Coronary artery (tissue), 2 donors: ENCODE measurements around the gene LIMS2.

ENCODE experiments used
- DNase-seq: peaks from one replicate; pipeline ENCODE4 v3.0.0-alpha.2; 2017; ENCODE audit warnings: low spot score
- H3K27ac ChIP-seq, 2 donors: fragments of 200-600 bp; sonication (generic); one replicate each; pipeline ENCODE4 v1.5.1; 2016 to 2019
- H3K4me3 ChIP-seq: fragments of 200-600 bp; sonication (generic); 2 replicates; pipeline ENCODE4 v1.5.1; 2016; ENCODE audit warnings: mild to moderate bottlenecking, moderate library complexity
- TF ChIP-seq, protein P1 (sequence below): fragments of 200-600 bp; sonication (generic); IDR thresholded peaks from one replicate; pipeline ENCODE4 v1.5.1; 2019; ENCODE audit warnings: antibody characterized with exemption

The LIMS2 gene

DNA sequence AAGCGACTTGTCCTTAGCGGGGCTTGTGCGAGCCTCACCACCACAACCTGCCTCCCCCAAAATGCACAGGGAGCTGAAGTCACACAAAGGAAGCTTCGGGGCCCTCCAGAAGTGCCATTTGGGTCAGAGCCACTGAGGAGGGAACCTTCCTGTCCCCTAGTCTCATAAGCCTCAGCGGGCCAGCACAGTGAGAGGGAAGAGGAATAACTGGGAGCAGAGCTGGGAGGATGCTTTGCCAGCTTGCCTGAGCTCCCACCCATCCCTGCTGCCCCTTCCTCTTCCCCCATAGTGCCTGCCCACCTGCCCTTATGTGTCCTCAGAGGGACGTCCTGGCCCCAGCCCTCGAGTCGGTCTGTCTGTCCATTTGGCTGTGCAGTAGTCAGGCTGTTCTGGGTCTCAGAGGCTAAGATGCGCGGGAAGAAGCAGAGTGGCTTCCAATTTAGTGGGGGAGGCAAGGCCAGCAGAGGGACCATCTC, 81.2 kb downstream of the LIMS2 start:
- TF ChIP-seq, protein P1, sequence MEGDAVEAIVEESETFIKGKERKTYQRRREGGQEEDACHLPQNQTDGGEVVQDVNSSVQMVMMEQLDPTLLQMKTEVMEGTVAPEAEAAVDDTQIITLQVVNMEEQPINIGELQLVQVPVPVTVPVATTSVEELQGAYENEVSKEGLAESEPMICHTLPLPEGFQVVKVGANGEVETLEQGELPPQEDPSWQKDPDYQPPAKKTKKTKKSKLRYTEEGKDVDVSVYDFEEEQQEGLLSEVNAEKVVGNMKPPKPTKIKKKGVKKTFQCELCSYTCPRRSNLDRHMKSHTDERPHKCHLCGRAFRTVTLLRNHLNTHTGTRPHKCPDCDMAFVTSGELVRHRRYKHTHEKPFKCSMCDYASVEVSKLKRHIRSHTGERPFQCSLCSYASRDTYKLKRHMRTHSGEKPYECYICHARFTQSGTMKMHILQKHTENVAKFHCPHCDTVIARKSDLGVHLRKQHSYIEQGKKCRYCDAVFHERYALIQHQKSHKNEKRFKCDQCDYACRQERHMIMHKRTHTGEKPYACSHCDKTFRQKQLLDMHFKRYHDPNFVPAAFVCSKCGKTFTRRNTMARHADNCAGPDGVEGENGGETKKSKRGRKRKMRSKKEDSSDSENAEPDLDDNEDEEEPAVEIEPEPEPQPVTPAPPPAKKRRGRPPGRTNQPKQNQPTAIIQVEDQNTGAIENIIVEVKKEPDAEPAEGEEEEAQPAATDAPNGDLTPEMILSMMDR: no peak
- no peak overlapping the region for H3K27ac ChIP-seq
- H3K4me3 ChIP-seq: no peak overlapping the region
- DNase-seq: peak; percentile 58

DNA sequence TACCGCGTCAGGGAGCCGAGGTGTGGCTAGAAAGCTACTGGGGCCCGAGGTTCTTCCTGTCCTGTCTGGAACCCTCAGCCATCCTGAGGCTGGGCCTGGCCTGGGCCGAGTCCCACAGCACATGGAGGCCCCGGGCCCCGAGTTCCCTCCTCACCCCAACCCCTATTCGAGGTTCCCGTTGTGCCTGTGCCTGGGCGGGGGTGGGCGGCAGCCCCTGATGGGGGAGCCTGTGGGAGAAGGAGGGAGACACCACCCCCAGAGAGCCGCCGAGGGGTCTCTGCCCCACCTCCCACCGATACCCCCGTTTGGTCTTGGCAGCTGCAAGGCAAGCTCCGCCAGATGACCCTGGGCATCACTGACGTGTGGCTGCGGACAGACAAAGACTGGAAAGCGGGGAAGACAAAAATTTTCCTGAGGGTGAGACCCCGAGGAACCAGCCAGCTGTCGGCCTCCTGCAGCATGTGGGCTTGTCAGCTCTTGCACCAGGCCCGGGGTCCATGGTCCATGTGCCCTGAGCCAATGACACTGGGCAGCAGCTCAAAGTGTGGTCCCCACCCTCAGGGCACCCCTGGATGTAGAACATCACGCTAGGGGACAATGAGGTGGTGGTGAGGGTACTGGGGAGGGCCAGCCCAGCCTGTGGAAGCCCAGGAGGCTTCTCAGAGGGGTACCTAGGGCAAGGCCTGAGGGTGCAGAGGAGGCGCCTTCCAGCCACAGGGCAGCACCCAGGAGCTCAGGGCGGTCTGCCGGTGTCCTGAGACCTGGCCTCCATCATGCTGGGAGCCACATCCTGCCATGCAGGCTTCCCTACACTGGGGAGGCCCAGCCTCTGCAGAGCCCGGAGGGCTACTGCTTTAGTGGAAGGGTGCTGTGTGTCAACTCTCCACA, 81.9 kb downstream of the LIMS2 start:
- peak; percentile 66 for DNase-seq
- Histone ChIP-seq H3K4me3 (no peak overlapping the region), H3K27ac (no peak overlapping the region)
- TF ChIP-seq, protein P1: no peak

DNA sequence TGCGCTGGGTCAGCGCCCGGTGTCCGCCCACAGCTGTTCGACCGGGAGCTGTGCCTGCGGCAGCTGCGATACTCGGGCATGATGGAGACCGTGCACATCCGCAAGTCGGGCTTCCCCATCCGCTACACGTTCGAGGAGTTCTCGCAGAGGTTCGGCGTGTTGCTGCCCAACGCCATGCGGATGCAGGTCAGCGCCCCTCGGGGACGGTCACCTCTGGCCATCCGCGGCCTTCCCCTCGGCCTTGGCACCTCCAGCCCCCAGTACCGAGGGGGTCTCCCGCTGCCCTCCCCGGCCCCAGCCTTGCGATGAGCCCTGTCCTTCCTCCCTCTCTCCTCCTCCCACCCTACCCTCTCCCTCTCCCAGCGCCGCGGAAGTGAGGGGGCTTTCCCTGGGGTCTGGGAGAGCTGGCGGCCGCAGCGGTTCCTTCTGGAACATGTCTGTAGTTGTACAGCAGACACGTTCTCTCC, 82.5 kb downstream of the LIMS2 start:
- TF ChIP-seq, protein P1: no peak
- Histone ChIP-seq H3K27ac (no peak overlapping the region), H3K4me3 (no peak overlapping the region)
- no peak for DNase-seq

DNA sequence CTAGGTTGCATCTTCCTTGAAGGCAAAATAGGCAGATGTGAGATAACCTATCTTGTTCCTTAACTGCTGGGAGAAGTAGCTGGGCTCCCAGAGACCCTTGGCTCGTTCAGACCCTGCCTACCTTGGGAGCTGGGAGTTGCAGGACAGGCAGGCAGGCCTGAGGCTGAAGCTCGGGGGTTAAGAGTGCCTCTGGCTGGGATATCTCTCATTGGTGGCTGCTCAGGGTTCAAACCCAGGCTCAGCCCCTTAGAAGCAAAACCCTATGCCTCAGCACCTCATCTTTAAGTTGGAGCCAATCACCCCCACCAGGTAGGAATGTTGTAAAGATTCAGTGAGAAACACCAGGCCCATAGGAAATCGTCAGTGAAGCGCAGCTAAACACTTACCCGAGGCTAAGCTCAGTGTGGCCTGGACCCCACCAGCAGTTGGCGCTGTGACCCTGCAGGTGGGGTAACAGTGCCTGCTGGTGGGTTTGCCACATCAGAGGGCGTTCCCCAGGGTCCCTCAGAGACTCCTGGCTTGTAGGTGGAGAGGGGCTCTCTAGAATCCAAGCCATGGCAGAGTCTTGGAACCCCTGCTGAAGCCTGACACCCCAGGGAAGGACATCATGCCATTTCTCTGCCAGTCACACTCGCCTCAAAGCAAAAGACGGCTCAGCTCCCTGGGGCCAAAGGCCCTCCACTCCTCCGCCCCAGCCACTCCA, 84.0 kb downstream of the LIMS2 start:
- Histone ChIP-seq H3K27ac (no peak overlapping the region), H3K4me3 (no peak overlapping the region)
- DNase-seq: peak; percentile 66
- TF ChIP-seq, protein P1: peak; percentile 76

DNA sequence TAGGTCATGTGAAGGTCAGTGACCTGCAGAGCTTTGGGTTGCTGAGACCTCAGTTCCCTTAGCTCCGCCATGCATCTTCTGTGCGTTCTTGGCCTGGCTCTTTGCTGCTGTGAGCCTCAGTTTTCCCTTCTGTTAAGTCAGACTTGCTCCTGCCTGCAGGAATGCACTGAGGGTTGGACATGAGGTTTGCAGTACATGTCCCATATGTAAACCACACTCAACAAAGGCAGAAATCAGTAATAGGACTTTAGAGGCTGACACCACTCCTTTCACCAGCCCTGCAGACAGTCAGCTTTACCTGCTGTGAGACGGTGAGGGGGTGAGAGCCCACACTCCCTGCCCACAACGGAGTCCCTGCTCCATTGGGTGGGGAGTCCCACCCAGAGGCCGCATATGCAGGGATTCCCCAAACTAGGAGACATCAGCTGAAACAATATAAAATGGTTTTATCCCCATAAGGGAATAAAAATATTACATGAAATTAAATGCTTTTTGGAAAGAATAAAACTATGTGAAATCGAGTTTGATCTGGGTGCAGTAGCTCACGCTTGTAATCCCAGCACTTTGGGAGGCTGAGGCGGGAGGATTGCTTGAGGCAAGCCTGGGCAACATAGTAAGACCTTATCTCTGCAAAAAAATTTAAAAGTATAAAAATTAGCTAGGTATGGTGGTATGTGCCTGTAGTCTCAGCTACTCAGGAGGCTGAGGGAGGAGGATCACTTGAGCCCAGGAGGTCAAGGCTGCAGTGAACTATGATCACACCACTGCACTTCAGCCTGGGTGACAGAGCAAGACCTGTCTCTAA, 84.7 kb downstream of the LIMS2 start:
- Histone ChIP-seq H3K27ac (no peak overlapping the region), H3K4me3 (no peak overlapping the region)
- DNase-seq: peak; percentile 17
- TF ChIP-seq, protein P1: no peak

DNA sequence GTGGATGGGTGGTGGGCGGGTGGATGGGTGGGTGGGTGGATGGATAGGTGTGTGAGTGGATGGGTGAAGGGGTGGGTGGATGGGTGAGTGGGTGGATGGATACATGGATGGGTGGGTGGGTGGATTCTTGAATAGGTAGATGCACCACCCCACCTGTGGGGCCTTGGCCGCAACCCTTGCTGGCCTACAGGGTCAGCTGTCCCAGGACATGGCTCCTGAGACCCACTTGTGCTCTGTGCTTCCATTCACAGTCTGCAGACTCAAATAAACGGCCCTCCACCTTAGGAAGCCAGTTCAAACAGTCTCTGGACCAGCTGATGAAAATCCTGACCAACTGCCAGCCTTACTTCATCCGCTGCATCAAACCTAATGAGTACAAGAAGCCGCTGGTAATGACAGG, 85.5 kb downstream of the LIMS2 start:
- peak; percentile 52 for DNase-seq
- H3K27ac ChIP-seq: no peak overlapping the region
- H3K4me3 ChIP-seq: no peak overlapping the region
- TF ChIP-seq, protein P1: no peak
